K562 (cell line): ENCODE data around the gene HEMGN. TPM values are rescaled to one million over a fixed set of nuclear protein-coding genes. Genes with fewer than 3 reads are reported as not detected.
A peak's percentile ranks its signal among the peaks of the same experiment; 100 is the strongest.

Experiments used
- ARID2 ChIP-seq: fragments of 450-650 bp; IDR thresholded peaks from 2 replicates; pipeline ENCODE4 v1.6.1; 2017; ENCODE audit warnings: antibody characterized with exemption, mild to moderate bottlenecking
- ARID4B ChIP-seq: sonication (generic); formaldehyde crosslinking; IDR thresholded peaks from 2 replicates; pipeline ENCODE4 v1.8.0; 2022; ENCODE audit warnings: mild to moderate bottlenecking, missing genetic modification reagents
- CHAMP1 ChIP-seq: fragments of 450-650 bp; IDR thresholded peaks from 2 replicates; pipeline ENCODE4 v1.6.1; 2016; ENCODE audit warnings: mild to moderate bottlenecking
- KDM1A ChIP-seq, 2 experiments: fragments of 450-650 bp; IDR thresholded peaks; 2 replicates each; pipeline ENCODE4 v1.6.1; 2016; ENCODE audit warnings: mild to moderate bottlenecking in 2 of 2
- KLF10 ChIP-seq: fragments of 250-450 bp; sonication (Bioruptor Pico); IDR thresholded peaks from 2 replicates; pipeline ENCODE4 v1.6.1; 2021; ENCODE audit warnings: matching md5 sums
- THRAP3 ChIP-seq: fragments of 450-650 bp; IDR thresholded peaks from 2 replicates; pipeline ENCODE4 v1.6.1; 2016; ENCODE audit warnings: mild to moderate bottlenecking, inconsistent platforms, borderline replicate concordance
- ZFP30 ChIP-seq: fragments of 250-450 bp; sonication (Bioruptor Pico); IDR thresholded peaks from 2 replicates; pipeline ENCODE4 v1.8.0; 2022; ENCODE audit warnings: moderate library complexity, mild to moderate bottlenecking, inconsistent platforms, borderline replicate concordance
- ZMIZ1 ChIP-seq, 2 experiments: fragments of 150-350 bp in 1 of 2; IDR thresholded peaks; 2 replicates each; pipeline ENCODE4 v1.6.1; 2012 to 2016; ENCODE audit warnings: low read depth in 2 of 2, low read length in 2 of 2, mild to moderate bottlenecking in 1 of 2, moderate library complexity in 1 of 2
- ZNF232 ChIP-seq: sonication (generic); formaldehyde crosslinking; IDR thresholded peaks from 2 replicates; pipeline ENCODE4 v1.8.0; 2022; ENCODE audit warnings: mild to moderate bottlenecking, missing genetic modification reagents
- ZNF239 ChIP-seq: fragments of 250-450 bp; sonication (Bioruptor Pico); IDR thresholded peaks from 2 replicates; pipeline ENCODE4 v1.4.0; 2020; ENCODE audit warnings: mild to moderate bottlenecking
- ZNF398 ChIP-seq: fragments of 250-450 bp; sonication (Bioruptor Pico); IDR thresholded peaks from 2 replicates; pipeline ENCODE4 v1.8.0; 2021; ENCODE audit warnings: moderate library complexity, mild to moderate bottlenecking, inconsistent platforms
- ZNF778 ChIP-seq: fragments of 450-650 bp; formaldehyde crosslinking; IDR thresholded peaks from 2 replicates; pipeline ENCODE4 v1.4.0; 2020; ENCODE audit warnings: mild to moderate bottlenecking, moderate library complexity
- polyA plus RNA-seq, 8 experiments: library from polyadenylated mRNA; depleted of rRNA in 4 of 8; stranded (reverse) in 5 of 8; unstranded in 3 of 8; fragments of >200 nt; fragmentation: Nextera tagmentation in 2 of 8; fragmentation: Illumina TruSeq in 1 of 8; extraction: Ambion mirVana in 2 of 8; extraction: Trizol in 1 of 8; gene quantifications; 2 replicates each; pipeline versions ENCODE4 v1.2.1 to v1.2.3, GENCODE V29; 2011 to 2014; ENCODE audit warnings: inconsistent platforms in 1 of 8, missing spikeins in 1 of 8
- total RNA-seq, 7 experiments: library from RNA; depleted of rRNA in 6 of 7; stranded (reverse); fragments of >200 nt in 6 of 7; fragmentation: Illumina TruSeq in 2 of 7; extraction: Trizol in 2 of 7; gene quantifications; 2 replicates each; pipeline versions ENCODE4 v1.2.1 to v1.2.3, GENCODE V29; 2011 to 2021; ENCODE audit warnings: low replicate concordance in 1 of 7

HEMGN gene
- total and polyA plus RNA-seq, 9 of the 15 experiments (the other 6 are each of a cell fraction or from before 2014, with no cell fraction given) = 56.3 to 258 (median 137) TPM

- no peak for TF ChIP-seq ZNF398 (CRISPR knock-in tag)
- peak in 1 of 2 experiments; percentile 95; a peak in 2 of 4 replicates for TF ChIP-seq ZMIZ1 (IDR thresholded peaks at IDR 0.05; ENCODE audit: low read depth in 2 of 2, low read length in 2 of 2)
- TF ChIP-seq KDM1A (IDR thresholded peaks at IDR 0.05) = peak; percentile 52 to 68; a peak in 2 of 4 replicates
- 0 out of 2 replicates have a peak, but pooled peaks have one; percentile 38 for TF ChIP-seq ARID4B (CRISPR knock-in tag)
- TF ChIP-seq ZNF778 (CRISPR knock-in tag) = no peak
- no peak for TF ChIP-seq ZNF239
- peak; percentile 84; the same call in 1 of the 2 replicates for TF ChIP-seq CHAMP1
- no peak for TF ChIP-seq KLF10 (CRISPR knock-in tag)
- TF ChIP-seq ZNF232 = no peak
- TF ChIP-seq ZFP30 = no peak
- TF ChIP-seq THRAP3 = no peak
- TF ChIP-seq ARID2 = no peak
These were observed at the start of gene HEMGN (continued) for GRCh38 chr9:97938081-97938644.
